ENCODE results near the gene HMG20B. TPM values are rescaled to one million over a fixed set of nuclear protein-coding genes. Genes with fewer than 3 reads are reported as not detected.

Gene HMG20B
- polyA plus RNA-seq, 1 donor (not counting 4 experiments of a cell fraction or from before 2014, with no cell fraction given), result 27.9 TPM

- Histone ChIP-seq H3K4me1 (ENCODE audit: control insufficient read depth, extremely low read depth, insufficient read depth, low read length) (peaks cover 13% of the 10 kb centered on the region), H3K27ac (ENCODE audit: control insufficient read depth, insufficient read depth, low read length) (peak overlapping the region; percentile 98), H3K9ac (ENCODE audit: control insufficient read depth, extremely low read depth, insufficient read depth, low read length) (peak overlapping the region; percentile 97), H3K4me2 (ENCODE audit: control insufficient read depth, extremely low read depth, insufficient read depth, low read depth, low read length) (peak overlapping the region; percentile 81), H3K4me3 (ENCODE audit: control insufficient read depth in 2 of 3, extremely low read depth in 1 of 3, insufficient read depth in 2 of 3, low read depth in 1 of 3, low read length in 3 of 3) (peak overlapping the region; percentile 90 to 95 (median 93)), H4K20me1 (ENCODE audit: control insufficient read depth, extremely low read depth, insufficient read depth, low read length) (no peaks in the 10 kb centered on the region), H3K9me3 (ENCODE audit: control insufficient read depth, low read depth, low read length) (no peaks in the 10 kb centered on the region), H2AFZ (ENCODE audit: control insufficient read depth, low read length) (peak overlapping the region; percentile 95), H3K9me1 (ENCODE audit: control insufficient read depth, extremely low read depth, insufficient read depth, low read length) (no peaks in the 10 kb centered on the region), H3K36me3 (ENCODE audit: control insufficient read depth in 2 of 2, extremely low read depth in 1 of 2, insufficient read depth in 2 of 2, low read length in 2 of 2) (peaks cover 3 to 5% of the 10 kb centered on the region in 2 experiments), H3K79me2 (ENCODE audit: control insufficient read depth, insufficient read depth, low read length) (peaks cover 31% of the 10 kb centered on the region), H3K27me3 (ENCODE audit: control insufficient read depth, extremely low read depth, insufficient read depth, low read length) (no peaks in the 10 kb centered on the region)
- no peak for DNase-seq (ENCODE audit: low read depth, low spot score)
- FAIRE-seq, result no peak
- dilution Hi-C loops (cut with MboI; ENCODE audit: extremely low pct_ligation_motif_present, low sequenced_read_pairs), result no loop called here
- TF ChIP-seq CTCF (optimal IDR thresholded peaks at IDR 0.05 in 1 of 3, IDR thresholded peaks at IDR 0.05 in 1 of 3, conservative IDR thresholded peaks at IDR 0.05 in 1 of 3; ENCODE audit: extremely low read depth in 1 of 3, insufficient read depth in 2 of 3, low read length in 3 of 3) (no peak), EZH2 (IDR thresholded peaks at IDR 0.05; ENCODE audit: low read length) (no peak)
Measured at GRCh38 chr19:3625996-3626472, 53.3 kb downstream of the HMG20B start.

GRCh38 chr19:3626473-3627350, 54.0 kb downstream of the HMG20B start, which contains the start of gene CACTIN:
Gene CACTIN (minus strand): TSS chr19:3626790. CDS start chr19:3626762, 28 bp downstream.
- H3K27ac ChIP-seq (ENCODE audit: control insufficient read depth, insufficient read depth, low read length), result peak within 1 kb of the TSS; percentile 98
- peak; percentile 90 for FAIRE-seq
- H3K4me3 ChIP-seq (ENCODE audit: control insufficient read depth in 2 of 3, extremely low read depth in 1 of 3, insufficient read depth in 2 of 3, low read depth in 1 of 3, low read length in 3 of 3), result peak within 1 kb of the TSS; percentile 90 to 95 (median 93)
- TF ChIP-seq EZH2 (IDR thresholded peaks at IDR 0.05; ENCODE audit: low read length) (no peak), CTCF (optimal IDR thresholded peaks at IDR 0.05 in 1 of 3, IDR thresholded peaks at IDR 0.05 in 1 of 3, conservative IDR thresholded peaks at IDR 0.05 in 1 of 3; ENCODE audit: extremely low read depth in 1 of 3, insufficient read depth in 2 of 3, low read length in 3 of 3) (no peak)
- peak within 1 kb of the TSS; percentile 95 for H2AFZ ChIP-seq (ENCODE audit: control insufficient read depth, low read length)
- peak within 1 kb of the TSS; percentile 81 for H3K4me2 ChIP-seq (ENCODE audit: control insufficient read depth, extremely low read depth, insufficient read depth, low read depth, low read length)
- peaks cover 0 to 4% of the 10 kb centered on the region in 2 experiments for H3K36me3 ChIP-seq (ENCODE audit: control insufficient read depth in 2 of 2, extremely low read depth in 1 of 2, insufficient read depth in 2 of 2, low read length in 2 of 2)
- peak; percentile 88 for DNase-seq (ENCODE audit: low read depth, low spot score)
- no peaks in the 10 kb centered on the region for H3K9me3 ChIP-seq (ENCODE audit: control insufficient read depth, low read depth, low read length)
- dilution Hi-C loops (cut with MboI; ENCODE audit: extremely low pct_ligation_motif_present, low sequenced_read_pairs), result no loop called here
- H3K9ac ChIP-seq (ENCODE audit: control insufficient read depth, extremely low read depth, insufficient read depth, low read length), result peak within 1 kb of the TSS; percentile 97
- H3K4me1 ChIP-seq (ENCODE audit: control insufficient read depth, extremely low read depth, insufficient read depth, low read length), result peaks cover 13% of the 10 kb centered on the region
- peaks cover 31% of the 10 kb centered on the region for H3K79me2 ChIP-seq (ENCODE audit: control insufficient read depth, insufficient read depth, low read length)
- no peaks in the 10 kb centered on the region for H3K27me3 ChIP-seq (ENCODE audit: control insufficient read depth, extremely low read depth, insufficient read depth, low read length)
- no peaks in the 10 kb centered on the region for H3K9me1 ChIP-seq (ENCODE audit: control insufficient read depth, extremely low read depth, insufficient read depth, low read length)
- H4K20me1 ChIP-seq (ENCODE audit: control insufficient read depth, extremely low read depth, insufficient read depth, low read length), result no peaks in the 10 kb centered on the region

Data from keratinocyte (primary cell).